Vagina (tissue), 2 donors: Measurements from ENCODE around the gene ARPC1A.

Source experiments
- CTCF ChIP-seq, 3 experiments: fragments of 450-650 bp in 2 of 3; fragments of 200-600 bp in 1 of 3; sonication (generic) in 1 of 3; IDR thresholded peaks; one replicate each; pipeline ENCODE4 v1.5.1; 2017 to 2019; ENCODE audit warnings: antibody characterized with exemption in 3 of 3, mild to moderate bottlenecking in 2 of 3, moderate library complexity in 2 of 3
- POLR2A ChIP-seq, 2 donors: fragments of 450-650 bp; IDR thresholded peaks; one replicate each; pipeline ENCODE4 v1.6.1; 2017; ENCODE audit warnings: antibody characterized with exemption in 2 of 2, mild to moderate bottlenecking in 2 of 2, moderate library complexity in 2 of 2
- POLR2AphosphoS5 ChIP-seq, 2 donors: sonication (generic); formaldehyde crosslinking; IDR thresholded peaks; one replicate each; pipeline ENCODE4 v1.9.0; 2017; ENCODE audit warnings: antibody characterized with exemption in 2 of 2, mild to moderate bottlenecking in 2 of 2, low read depth in 1 of 2; ENCODE audit not compliant: insufficient read depth in 1 of 2

- TF ChIP-seq POLR2A (IDR thresholded peaks at IDR 0.05): no peak
- no peak for TF ChIP-seq CTCF (IDR thresholded peaks at IDR 0.05)
- TF ChIP-seq POLR2AphosphoS5 (IDR thresholded peaks at IDR 0.05; ENCODE audit: insufficient read depth in 1 of 2, low read depth in 1 of 2): no peak
These were observed 32.0 kb upstream of the ARPC1A start for GRCh38 chr7:99293650-99294049.
